ENCODE results near the gene IL17RC.
"Not testable (repeated sequence)": the region's sequence is repeated elsewhere in the genome, so short reads cannot be mapped to it uniquely, and the experiment has no call there.

IL17RC gene

GRCh38 chr3:9916734-9917680, at the start of gene IL17RC:
TSS of gene IL17RC (plus strand) at chr3:9917098. CDS start at chr3:9917316, 218 bp downstream.
- peak; percentile 33 for DNase-seq (ENCODE audit: low spot score)

GRCh38 chr3:9867106-9867505, 49.8 kb upstream of the IL17RC start:
- DNase-seq (ENCODE audit: low spot score): no peak

GRCh38 chr3:9869955-9870354, 46.9 kb upstream of the IL17RC start:
- DNase-seq (ENCODE audit: low spot score): no peak

- no peak for DNase-seq (ENCODE audit: low spot score)
Observed at GRCh38 chr3:9870978-9871377, 45.9 kb upstream of the IL17RC start.

GRCh38 chr3:9872067-9872466, 44.8 kb upstream of the IL17RC start:
- DNase-seq (ENCODE audit: low spot score): not testable (repeated sequence)

- DNase-seq (ENCODE audit: low spot score): no peak
Observed at GRCh38 chr3:9875448-9875847, 41.5 kb upstream of the IL17RC start.

- not testable (repeated sequence) for DNase-seq (ENCODE audit: low spot score)
Observed at GRCh38 chr3:9876255-9876654, 40.6 kb upstream of the IL17RC start.

GRCh38 chr3:9876991-9877390, 39.9 kb upstream of the IL17RC start:
- DNase-seq (ENCODE audit: low spot score): no peak

- DNase-seq (ENCODE audit: low spot score): no peak
Observed at GRCh38 chr3:9878700-9879099, 38.2 kb upstream of the IL17RC start.

- no peak for DNase-seq (ENCODE audit: low spot score)
Observed at GRCh38 chr3:9879830-9880549, 36.9 kb upstream of the IL17RC start, which contains the start of gene CIDEC. TSS of gene CIDEC (minus strand) at chr3:9880253. CDS start at chr3:9878486, 1,767 bp downstream.

GRCh38 chr3:9881441-9881840, 35.5 kb upstream of the IL17RC start:
- DNase-seq (ENCODE audit: low spot score): no peak

- DNase-seq (ENCODE audit: low spot score): no peak
Observed at GRCh38 chr3:9883706-9884554, 33.0 kb upstream of the IL17RC start.

- no peak for DNase-seq (ENCODE audit: low spot score)
Observed at GRCh38 chr3:9884555-9885165, 32.2 kb upstream of the IL17RC start.

- no peak for DNase-seq (ENCODE audit: low spot score)
Observed at GRCh38 chr3:9886328-9886727, 30.6 kb upstream of the IL17RC start.

GRCh38 chr3:9887480-9887879, 29.4 kb upstream of the IL17RC start:
- no peak for DNase-seq (ENCODE audit: low spot score)

- no peak for DNase-seq (ENCODE audit: low spot score)
Observed at GRCh38 chr3:9888540-9888939, 28.4 kb upstream of the IL17RC start.

- no peak for DNase-seq (ENCODE audit: low spot score)
Observed at GRCh38 chr3:9889405-9889804, 27.5 kb upstream of the IL17RC start.

GRCh38 chr3:9890249-9891071, 26.4 kb upstream of the IL17RC start, which contains the start of gene JAGN1:
TSS of gene JAGN1 (plus strand) at chr3:9890610. CDS start at chr3:9890723, 113 bp downstream.
- peak; percentile 77 for DNase-seq (ENCODE audit: low spot score)

GRCh38 chr3:9891072-9891622, 25.8 kb upstream of the IL17RC start:
- no peak for DNase-seq (ENCODE audit: low spot score)

GRCh38 chr3:9893739-9894138, 23.2 kb upstream of the IL17RC start:
- DNase-seq (ENCODE audit: low spot score): no peak
